B cell (primary cell): Measurements from ENCODE around the gene JMJD6.

Experiments
- EZH2 ChIP-seq: IDR thresholded peaks from 2 replicates; pipeline ENCODE4 v1.6.1; 2012; ENCODE audit warnings: borderline replicate concordance, low read depth, mild to moderate bottlenecking, moderate library complexity, low read length; ENCODE audit not compliant: insufficient read depth, poor library complexity, severe bottlenecking
- TF ChIP-seq, protein P1 (sequence below): fragments of 200-600 bp; IDR thresholded peaks from one replicate; pipeline ENCODE4 v1.8.0; 2022; ENCODE audit warnings: antibody characterized with exemption, mild to moderate bottlenecking

DNA sequence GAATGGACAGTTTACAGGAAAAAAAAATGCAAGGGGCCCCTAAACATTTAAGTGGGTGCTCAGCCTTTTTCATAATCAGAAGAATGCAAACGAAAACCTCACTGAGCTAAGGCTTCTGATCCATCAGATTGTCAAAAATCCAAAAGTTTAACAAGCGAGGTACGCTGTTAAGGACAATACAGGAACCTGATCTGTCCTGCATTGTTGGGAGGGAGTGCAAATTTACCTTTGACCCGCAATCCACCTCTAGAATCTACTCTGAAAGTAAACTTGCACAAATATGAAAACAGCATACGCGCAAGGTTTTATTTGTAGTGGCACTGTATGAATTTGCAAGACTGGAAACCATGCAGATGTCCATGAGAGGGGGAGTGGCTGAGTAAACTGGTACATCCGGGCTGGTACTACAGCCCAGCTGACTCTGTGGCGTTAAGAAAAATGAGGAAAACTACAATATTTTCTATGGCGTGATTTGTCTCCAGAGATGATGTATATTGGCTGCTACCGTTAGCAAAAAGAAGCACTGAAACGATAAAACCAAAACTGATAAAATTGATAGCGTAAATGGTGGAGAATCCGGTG lies 54.0 kb downstream of the JMJD6 start:
- TF ChIP-seq, protein P1, sequence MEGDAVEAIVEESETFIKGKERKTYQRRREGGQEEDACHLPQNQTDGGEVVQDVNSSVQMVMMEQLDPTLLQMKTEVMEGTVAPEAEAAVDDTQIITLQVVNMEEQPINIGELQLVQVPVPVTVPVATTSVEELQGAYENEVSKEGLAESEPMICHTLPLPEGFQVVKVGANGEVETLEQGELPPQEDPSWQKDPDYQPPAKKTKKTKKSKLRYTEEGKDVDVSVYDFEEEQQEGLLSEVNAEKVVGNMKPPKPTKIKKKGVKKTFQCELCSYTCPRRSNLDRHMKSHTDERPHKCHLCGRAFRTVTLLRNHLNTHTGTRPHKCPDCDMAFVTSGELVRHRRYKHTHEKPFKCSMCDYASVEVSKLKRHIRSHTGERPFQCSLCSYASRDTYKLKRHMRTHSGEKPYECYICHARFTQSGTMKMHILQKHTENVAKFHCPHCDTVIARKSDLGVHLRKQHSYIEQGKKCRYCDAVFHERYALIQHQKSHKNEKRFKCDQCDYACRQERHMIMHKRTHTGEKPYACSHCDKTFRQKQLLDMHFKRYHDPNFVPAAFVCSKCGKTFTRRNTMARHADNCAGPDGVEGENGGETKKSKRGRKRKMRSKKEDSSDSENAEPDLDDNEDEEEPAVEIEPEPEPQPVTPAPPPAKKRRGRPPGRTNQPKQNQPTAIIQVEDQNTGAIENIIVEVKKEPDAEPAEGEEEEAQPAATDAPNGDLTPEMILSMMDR = no peak
- no peak for TF ChIP-seq EZH2
